Pons (tissue), 1 donor: ENCODE data around the gene TRAF3.
"Not testable (repeated sequence)": the region's sequence is repeated elsewhere in the genome, so short reads cannot be mapped to it uniquely, and the experiment has no call there.

Experiments
- DNase-seq: peaks from one replicate; pipeline ENCODE4 v3.0.0-alpha.2; 2016; ENCODE audit warnings: low spot score

The TRAF3 gene

GRCh38 chr14:102866982-102867761 lies 89.9 kb downstream of the TRAF3 start:
- DNase-seq: no peak

GRCh38 chr14:102867826-102868580 lies 90.8 kb downstream of the TRAF3 start:
- DNase-seq: no peak

DNA sequence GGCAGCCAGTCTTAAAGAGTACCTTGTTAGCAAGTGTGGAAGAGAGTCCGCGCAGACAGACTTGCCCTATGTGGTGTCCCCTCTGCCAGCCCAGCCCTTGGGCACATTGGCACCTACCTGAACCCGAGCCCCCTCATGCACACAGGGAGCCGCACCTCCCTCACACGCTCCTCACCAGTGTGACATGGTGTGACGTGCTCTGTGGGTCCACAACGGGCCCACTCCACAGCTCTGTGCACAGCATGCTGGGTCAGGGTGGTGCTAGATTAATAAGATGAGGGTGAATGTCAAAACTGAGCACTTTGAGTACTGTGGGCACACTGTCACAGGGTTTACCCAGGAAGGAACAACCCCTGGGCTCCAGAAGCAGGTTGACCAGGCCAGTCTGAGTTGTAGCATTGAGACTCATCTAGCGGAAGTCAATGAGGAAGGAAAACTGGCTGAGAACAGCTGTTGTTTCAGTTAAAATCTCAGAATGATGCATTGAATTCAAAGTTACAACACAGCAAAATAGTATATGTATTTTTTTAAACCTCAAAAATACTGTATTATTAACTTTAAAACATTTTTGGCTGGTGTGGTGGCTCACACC lies 91.8 kb downstream of the TRAF3 start:
- DNase-seq: no peak

DNA sequence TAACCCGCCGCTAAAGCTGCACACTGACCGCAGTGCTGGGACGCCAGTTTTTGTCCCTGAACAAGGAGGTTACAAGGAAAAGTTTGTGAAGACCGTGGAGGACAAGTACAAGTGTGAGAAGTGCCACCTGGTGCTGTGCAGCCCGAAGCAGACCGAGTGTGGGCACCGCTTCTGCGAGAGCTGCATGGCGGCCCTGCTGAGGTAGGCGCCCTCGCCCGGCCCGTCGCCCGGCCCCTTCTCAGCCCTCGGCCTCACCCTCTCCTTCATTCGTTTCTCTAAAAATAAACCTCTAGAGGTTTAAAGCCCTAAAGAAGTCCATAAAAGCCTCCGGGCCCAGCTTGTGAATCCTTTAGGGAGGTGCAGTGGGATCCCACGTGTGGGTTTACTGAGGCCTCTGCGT lies 93.0 kb downstream of the TRAF3 start:
- no peak for DNase-seq

GRCh38 chr14:102870994-102871831 lies 94.0 kb downstream of the TRAF3 start:
- no peak for DNase-seq

DNA sequence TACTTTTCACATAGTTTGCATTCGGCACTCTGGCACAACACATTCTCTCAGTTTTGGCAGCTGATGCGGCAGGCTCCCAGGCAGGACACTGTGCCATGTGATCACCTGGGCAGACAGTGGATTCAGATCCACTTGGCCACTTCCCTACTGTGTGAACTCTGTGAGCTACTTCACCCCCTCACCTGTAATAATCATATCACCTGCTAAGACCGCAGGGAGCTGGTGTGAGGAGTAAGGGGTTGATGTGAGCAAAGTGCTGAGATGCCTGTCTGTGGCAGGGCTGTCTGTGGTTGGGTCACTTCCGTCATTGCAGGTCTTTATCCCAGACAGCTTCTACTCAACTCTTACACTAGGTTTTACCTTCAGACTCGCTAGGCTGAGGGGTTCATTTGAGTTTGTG lies 94.8 kb downstream of the TRAF3 start:
- no peak for DNase-seq

DNA sequence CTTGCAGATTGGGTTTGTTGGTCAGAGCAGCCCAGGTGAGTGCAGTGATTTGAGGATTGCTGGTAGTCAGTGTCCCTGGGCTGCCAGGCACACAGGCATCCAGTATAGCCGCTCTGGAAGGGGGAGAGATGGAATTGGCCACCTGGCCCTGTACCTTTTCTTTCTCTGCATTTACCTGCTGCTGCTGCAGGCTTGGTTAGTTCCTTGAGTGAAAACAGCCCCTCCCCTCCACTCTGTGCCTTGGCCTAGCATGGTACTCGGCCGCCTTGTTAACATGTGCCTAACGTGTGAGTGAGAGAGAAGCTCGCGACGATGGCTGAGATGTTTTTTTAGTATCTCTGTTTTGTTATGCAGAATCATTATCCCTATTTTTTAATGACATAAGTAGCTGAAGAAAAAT lies 95.9 kb downstream of the TRAF3 start:
- DNase-seq: no peak

DNA sequence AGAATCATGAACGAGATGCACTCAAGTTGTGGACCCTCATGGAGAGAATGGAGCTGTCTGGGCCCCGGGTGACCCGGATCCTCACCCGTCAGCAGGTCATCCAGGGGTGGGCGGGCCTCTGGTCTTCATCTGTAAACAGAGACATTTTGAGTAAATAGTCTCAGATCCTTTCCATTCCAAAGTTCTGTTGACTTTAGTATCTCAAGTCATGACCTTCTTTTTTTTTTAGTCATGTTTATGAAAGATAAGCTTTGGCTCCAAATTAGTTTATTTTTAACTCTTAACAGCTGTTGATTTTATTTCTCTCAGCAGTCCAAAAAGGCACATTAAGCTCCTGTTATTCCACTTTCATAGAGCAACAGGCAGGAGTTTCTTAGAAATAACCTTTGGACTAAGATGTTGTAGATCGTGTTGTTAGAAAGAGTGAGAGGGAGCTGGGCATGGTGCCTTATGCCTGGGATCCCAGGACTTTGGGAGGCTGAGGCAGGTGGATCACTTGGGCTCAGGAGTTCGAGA lies 96.4 kb downstream of the TRAF3 start:
- no peak for DNase-seq

DNA sequence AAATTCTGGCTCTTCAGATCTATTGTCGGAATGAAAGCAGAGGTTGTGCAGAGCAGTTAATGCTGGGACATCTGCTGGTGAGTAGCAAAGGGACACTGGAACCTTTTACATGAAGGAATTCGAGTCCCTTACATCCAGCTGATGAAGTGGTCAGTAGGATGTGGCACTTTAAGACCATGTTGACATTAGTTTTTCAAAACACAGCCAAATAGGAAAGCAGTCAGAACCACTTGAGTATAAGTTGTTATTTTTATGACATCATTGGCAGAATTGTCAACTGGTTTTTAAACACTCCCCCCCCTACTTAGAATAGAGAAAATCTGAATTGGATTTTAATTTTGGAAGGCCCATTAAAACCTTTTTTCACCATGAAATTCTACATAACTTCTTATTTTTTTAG lies 98.4 kb downstream of the TRAF3 start:
- no peak for DNase-seq

DNA sequence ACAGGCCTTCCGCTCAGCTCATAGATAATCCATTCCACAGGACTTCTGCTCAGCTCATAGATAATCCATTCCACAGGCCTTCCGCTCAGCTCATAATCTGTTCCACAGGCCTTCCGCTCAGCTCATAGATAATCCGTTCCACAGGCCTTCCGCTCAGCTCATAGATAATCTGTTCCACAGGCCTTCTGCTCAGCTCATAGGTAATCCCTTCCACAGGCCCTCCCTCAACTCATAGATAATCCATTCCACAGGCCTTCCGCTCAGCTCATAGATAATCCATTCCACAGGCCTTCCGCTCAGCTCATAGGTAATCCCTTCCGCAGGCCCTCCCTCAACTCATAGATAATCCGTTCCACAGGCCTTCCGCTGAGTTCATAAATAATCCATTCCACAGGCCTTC lies 100.3 kb downstream of the TRAF3 start:
- DNase-seq: not testable (repeated sequence)

GRCh38 chr14:102878174-102878969 lies 101.1 kb downstream of the TRAF3 start:
- no peak for DNase-seq

DNA sequence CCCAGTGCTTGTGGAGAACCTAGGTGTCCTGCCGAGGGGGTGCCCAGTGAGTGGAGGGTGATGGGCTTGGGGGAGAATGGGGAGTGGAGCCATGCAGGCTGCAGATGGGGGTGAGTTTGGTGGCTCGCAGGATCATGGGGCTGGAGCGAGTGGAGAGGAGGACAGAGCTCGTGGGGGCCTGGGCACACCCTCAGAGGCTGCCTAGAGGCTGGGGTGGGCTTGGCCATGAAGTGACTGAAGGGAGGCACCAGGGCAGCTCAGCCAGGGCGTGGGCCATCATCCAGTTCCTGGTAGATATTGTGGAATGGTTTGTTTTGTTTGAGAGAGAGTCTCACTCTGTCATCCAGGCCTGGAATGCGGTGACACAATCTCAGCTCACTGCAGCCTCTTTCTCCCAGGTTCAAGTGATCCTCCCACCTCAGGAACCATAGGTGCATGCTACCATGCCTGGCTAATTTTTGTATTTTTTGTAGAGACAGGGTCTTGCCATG lies 101.8 kb downstream of the TRAF3 start:
- DNase-seq: no peak

DNA sequence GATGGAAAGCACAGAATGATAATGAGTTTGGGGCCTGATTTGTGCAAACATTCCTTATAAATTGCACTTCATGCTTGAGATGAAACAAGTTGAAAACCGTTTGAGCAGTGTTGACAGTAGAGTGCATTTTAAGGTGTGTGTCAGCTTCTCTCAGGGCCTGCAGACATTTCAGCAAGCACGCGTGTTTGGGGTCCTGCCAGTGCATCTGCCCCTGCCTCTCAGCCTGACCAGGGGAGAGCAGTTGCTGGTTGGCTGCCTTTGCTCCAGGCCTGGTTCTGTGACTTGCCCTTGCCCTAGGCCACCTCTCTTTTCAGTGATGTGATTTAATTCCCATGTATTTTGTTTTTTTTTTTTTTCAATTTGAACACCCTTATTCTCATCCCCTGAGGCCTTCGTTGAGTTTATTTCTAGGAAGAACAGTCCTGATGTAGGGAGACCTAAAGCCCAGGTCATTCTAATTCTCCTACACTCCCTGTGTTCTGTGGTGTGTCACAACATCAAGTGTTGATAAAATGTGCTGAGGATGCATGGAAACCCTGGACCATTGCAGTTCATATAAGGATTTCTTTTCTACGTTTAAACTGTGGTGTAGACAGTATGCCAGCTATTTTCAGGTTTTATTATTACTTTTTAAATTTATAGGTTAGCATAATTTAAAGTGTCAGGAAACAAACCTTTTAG lies 105.1 kb downstream of the TRAF3 start:
- DNase-seq: no peak

DNA sequence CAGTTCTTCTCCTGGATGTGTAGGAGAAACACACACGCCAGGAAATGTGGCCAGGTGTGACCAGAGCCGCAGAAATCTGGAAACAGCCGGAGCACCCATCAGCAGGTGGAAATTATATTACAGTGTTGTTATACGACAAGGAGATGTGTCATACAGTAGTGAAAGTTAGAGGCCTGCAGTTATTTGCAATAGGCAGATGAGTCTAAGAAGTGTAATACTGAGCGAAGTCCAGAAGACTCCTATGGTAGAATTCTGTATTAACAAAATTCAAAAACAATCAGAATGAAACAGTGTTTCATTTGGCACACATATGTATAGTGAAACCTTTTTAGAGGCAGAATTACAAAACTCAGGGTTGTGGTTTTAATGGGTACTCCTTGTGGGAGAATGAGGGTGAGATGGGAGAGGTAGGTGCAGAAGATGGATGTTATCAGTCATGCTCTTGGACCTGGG lies 105.9 kb downstream of the TRAF3 start:
- no peak for DNase-seq

- no peak for DNase-seq
Measured at GRCh38 chr14:102883554-102883953, 106.3 kb downstream of the TRAF3 start.

GRCh38 chr14:102885737-102886447 lies 108.6 kb downstream of the TRAF3 start:
- DNase-seq: no peak

DNA sequence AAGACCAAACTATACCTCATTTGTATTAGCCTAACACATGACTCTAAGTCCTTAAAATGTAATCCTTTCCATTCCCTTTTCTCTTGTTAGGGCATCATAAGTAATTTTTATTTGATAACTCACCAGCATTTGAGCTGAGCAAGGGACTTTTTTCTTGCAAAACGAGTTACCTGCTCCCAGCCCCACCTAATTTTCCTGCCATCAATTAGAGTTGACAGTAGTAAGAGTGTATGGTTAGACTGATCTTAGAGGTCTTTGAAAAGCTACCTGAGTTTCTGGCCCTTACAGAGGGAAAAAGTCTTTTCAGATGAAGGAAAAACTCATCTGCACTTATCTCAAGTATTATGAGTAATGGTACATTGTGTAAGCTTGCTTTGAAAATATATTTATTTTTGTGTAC lies 111.5 kb downstream of the TRAF3 start:
- no peak for DNase-seq

- no peak for DNase-seq
Measured at GRCh38 chr14:102889615-102890014, 112.4 kb downstream of the TRAF3 start.

GRCh38 chr14:102891111-102891510 lies 113.9 kb downstream of the TRAF3 start:
- no peak for DNase-seq

GRCh38 chr14:102891556-102891955 lies 114.3 kb downstream of the TRAF3 start:
- no peak for DNase-seq
